Stimulated activated CD4-positive, alpha-beta T cell treated with anti-CD3 and anti-CD28 coated beads, Interleukin-12 subunit alpha, Interleukin-12 subunit beta, amount 100 ng/mL, for 48 hours (primary cell): Measurements from ENCODE around the gene SH2D1B.

Experiments
- DNase-seq, 3 donors: peaks; one replicate each; pipeline ENCODE4 v3.0.0-alpha.2; 2020; ENCODE audit warnings: low read depth in 2 of 3, low spot score in 1 of 3

The SH2D1B gene

GRCh38 chr1:162381941-162382750 is 29.8 kb downstream of the SH2D1B start:
- DNase-seq = no peak

- no peak for DNase-seq
These were observed 30.6 kb downstream of the SH2D1B start, which contains the start of gene C1orf226 for GRCh38 chr1:162381383-162381782. TSS of gene C1orf226 (plus strand) at chr1:162381728. CDS start at chr1:162381902, 174 bp downstream.

DNA sequence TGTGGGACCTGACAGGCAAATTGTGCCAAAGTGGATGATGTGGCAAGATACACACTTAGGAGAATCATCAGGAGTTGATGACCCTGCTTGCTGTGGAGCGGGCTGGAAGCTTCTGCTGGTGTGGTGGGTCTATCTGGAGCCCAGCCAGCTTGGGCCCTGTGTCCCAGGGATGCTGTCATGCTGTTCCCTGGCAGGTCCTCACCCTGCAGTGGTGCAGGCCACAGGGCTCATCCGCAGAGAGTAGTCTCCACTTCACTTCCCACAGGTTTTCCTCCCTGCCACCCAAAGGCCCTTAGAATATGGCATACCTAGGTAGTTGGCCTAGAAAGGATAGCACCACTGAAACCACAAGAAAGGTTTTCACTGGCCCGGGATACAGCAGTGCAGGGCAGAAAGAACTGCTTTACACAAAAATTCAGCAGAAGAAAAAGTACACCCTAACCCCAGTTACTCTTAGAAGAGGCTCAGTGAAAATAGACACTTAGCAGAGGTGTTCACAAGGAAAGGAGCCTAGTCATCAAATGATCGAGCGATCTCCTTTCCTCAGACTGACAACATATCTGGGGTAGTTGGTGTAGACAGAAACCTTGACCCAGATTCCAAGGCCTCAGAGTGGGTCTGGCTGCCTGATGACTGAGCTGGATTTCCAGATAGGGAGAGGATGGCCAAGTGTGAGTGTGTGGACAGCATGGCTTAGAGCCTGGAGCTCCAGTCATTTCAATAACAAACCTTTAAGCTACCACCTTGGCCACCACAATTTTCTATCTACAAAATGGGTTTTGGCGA is 31.7 kb downstream of the SH2D1B start:
- no peak for DNase-seq

DNA sequence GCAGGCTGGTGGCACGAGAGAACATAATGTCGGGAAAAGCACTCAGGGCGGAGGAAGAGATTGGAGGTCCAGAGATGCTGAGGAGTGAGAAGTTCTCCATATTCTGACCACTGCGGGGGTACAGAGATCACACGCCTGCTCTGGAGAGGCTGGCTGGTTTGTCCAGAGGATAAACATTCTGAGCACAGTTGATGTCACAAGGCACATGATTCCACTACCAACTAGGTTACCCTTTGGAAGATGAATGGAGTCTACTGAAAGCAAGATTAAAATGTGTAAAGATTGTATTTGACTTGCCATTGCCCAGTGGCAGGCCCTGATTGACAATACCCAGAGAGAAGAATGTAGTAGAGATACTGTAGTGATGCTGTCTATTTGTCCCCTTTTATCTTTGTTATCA is 35.2 kb downstream of the SH2D1B start, which contains the start of gene SPATA46:
Gene SPATA46 (minus strand): TSS at position 164 of the 400 bp plus-strand sequence. CDS start 64 bp downstream, at position 100.
- DNase-seq = no peak

DNA sequence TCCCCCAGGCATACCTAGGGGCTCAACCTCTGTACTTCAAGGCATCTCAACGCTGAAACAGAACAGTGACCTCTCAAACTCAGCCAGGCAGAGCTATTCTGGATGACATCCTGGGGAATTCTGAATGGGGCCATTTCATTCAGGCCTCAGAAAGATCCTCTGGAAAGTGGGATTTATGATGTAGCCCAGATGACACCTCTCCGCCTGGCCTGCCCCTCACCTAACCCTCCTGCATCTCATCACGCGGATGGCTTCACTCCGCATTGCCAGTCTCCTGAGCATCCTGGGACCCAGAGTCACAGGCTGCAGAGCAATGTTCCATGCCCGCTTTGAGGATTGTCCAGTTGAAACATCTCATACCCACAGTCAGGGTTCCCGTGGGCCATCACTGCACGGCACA is 36.5 kb downstream of the SH2D1B start:
- DNase-seq = no peak

DNA sequence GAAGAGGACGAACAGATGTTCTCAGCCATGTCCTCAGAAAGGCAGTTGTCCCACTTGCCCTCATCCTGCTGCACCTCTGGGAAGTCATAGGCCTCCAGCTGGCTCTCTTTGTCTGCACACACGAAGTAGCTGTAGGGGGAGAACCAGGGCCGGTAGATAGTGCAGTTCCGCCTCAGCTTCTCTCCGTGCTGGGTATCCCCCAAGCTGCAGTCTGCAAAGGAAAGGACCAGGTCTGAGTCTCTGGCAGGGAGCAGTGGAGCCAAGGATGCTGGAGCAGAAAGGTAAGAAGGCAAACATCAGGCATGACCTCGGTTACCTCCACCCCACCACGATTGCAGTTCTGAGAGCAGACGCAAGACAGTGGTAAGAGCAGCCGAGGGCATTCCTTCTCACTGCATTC is 37.5 kb downstream of the SH2D1B start:
- DNase-seq = no peak

GRCh38 chr1:162373541-162374260 is 38.2 kb downstream of the SH2D1B start:
- DNase-seq = no peak

- DNase-seq = no peak
These were observed 38.9 kb downstream of the SH2D1B start for GRCh38 chr1:162373072-162373427.

- no peak for DNase-seq
These were observed 39.5 kb downstream of the SH2D1B start for GRCh38 chr1:162372159-162373071.

DNA sequence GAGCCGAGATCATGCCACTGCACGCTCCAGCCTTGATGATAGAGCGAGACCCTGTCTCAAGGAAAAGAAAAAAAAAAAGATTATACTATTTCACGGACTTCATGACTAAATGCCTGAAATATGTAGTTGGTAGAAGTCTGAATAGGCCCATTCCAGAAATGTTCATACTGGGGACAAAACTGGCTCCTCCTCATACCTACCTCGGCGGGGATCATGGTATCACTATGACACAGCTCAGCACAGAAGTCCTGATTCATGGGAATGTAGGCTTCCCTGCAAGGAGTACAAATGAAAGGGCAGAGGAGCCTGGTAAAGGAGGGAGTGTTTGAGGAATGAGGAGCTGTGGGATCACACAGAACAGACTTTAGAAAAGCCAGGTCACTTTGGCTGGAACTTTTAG is 40.3 kb downstream of the SH2D1B start:
- no peak for DNase-seq

DNA sequence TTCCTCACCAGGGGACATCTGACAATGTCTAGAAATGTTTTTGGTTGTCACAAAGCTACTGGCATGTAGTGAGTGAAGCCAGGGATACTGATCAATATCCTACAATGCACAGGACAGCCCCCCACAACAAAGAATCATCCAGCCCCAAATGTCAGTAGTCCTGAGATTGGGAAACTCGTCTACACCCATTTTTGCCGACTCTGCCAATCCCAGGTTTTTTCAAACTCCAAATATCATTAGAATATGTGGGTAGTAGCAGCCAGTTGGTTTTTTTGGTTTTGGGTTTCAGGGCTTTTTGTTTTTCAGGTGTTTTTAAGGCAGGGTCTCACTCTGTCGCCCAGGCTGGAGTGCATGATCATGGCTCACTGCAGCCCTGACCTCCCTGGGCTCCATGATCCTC is 41.2 kb downstream of the SH2D1B start:
- DNase-seq = no peak

DNA sequence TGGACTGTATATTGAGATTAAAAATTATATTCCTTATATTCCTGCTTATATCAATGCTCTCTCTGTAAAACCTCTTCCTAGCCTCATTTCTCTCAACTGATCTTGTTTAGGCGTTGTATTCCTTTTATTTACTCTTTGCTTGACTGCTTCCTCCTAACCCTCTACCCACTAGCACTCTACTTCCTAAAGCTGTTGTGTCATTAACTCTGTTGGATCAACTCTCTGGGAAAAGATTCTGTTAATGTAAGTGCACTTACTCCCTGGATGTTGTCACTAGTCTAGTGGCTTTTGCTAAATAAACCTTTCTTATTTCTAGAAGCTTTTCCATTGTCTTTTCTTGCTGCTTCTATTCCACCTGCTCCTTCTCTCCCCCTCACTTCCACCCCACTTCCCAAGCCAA is 41.8 kb downstream of the SH2D1B start:
- DNase-seq = no peak

DNA sequence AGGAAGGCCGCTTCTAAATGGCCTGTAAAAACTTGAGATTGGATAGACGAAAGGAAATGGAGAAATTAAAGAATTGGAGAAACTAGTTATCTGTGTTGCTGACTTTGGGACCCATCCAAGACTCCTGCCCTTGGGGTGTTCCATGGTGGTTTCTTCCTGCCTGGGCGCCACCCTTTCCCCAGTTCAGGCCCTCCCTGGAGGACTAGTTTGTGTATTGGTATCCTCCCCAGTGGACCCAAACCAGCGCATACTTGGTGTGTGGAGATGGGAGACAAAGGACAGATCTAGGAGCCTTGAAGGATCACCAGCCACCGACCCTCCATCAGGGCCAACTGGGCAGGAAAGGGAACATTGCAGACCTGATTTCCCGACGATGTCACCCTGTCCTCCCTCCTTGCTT is 42.4 kb downstream of the SH2D1B start:
- no peak for DNase-seq

- DNase-seq = no peak
These were observed 43.5 kb downstream of the SH2D1B start for GRCh38 chr1:162368451-162368850.

DNA sequence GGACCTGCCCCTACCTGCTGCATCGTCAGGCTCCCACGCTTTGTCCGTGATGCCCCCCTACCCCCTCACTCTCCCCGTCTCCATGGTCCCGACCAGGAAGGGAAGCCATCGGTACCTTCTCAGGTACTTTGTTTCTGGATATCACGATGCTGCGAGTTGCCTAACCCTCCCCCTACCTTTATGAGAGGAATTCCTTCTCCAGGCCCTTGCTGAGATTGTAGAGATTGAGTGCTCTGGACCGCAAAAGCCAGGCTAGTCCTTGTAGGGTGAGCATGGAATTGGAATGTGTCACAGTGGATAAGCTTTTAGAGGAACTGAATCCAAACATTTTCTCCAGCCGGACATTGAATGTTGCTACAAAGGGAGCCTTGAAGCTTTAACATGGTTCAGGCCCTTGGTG is 44.2 kb downstream of the SH2D1B start:
- DNase-seq = no peak

GRCh38 chr1:162367073-162367472 is 44.9 kb downstream of the SH2D1B start:
- no peak for DNase-seq

- no peak for DNase-seq
These were observed 45.3 kb downstream of the SH2D1B start for GRCh38 chr1:162366671-162367070.

DNA sequence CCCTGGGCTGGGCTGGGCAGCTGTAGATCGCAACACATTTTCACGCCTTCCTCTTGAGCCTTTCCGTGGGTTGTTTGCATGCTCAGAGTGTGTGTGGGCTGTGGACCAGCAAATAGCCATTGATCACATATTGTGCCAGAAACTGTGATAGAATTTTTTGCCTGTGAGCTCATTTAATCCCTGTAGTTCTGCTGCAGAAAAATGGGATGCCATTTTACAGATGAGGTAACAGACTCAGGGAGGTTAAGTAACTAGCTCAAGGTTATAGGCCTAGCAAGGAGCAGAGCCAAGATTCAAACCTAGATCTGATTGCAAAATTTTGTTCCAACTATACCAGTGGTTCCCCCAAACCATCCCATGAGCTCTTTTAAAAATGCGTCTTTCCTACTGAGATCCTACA is 45.8 kb downstream of the SH2D1B start:
- no peak for DNase-seq

GRCh38 chr1:162365284-162366020 is 46.5 kb downstream of the SH2D1B start:
- DNase-seq = no peak

- no peak for DNase-seq
These were observed 47.4 kb downstream of the SH2D1B start for GRCh38 chr1:162364498-162364897.
